A549 (cell line): ENCODE data around the gene IFITM2. TPM values are rescaled to one million over a fixed set of nuclear protein-coding genes. Genes with fewer than 3 reads are reported as not detected.
"Not testable (repeated sequence)": the region's sequence is repeated elsewhere in the genome, so short reads cannot be mapped to it uniquely, and the experiment has no call there.

Source experiments
- ATAC-seq, 2 experiments: fragments of 200-7000 bp in 1 of 2; fragments of >200 bp in 1 of 2; cut with Nextera tagmentation in 1 of 2; cut with Tn5 transposase in 1 of 2; 3 replicates each; pipeline versions ENCODE4 v1.8.0 to v1.9.1; 2018 to 2020; ENCODE audit warnings: mild to moderate bottlenecking in 1 of 2, moderate library complexity in 1 of 2
- CTCF ChIA-PET: fragments of 300-600 bp; sonication (Branson Sonifier 250); formaldehyde crosslinking; extraction: SDS; loops from one replicate; lab custom pipeline; 2021; ENCODE audit warnings: antibody characterized with exemption, inconsistent platforms; lab: Yijun Ruan, JAX
- POLR2A ChIA-PET: fragments of 350-600 bp; formaldehyde crosslinking; extraction: SDS; loops from one replicate; lab custom pipeline; 2021; ENCODE audit warnings: antibody characterized with exemption, inconsistent platforms; lab: Yijun Ruan, JAX
- DNase-seq, 2 experiments: peaks; one replicate each; pipeline versions ENCODE4 v3.0.0 to v3.0.0-alpha.2; 2011 to 2016; ENCODE audit warnings: low read depth in 1 of 2, low spot score in 1 of 2
- FAIRE-seq: peaks from 2 replicates; lab custom pipeline; 2011; peaks lifted over from hg19 to GRCh38; lab: Jason Lieb, UNC
- H3K27ac ChIP-seq, 2 experiments: fragments of >200 bp; sonication (Bioruptor Twin); formaldehyde crosslinking; 3 replicates each; pipeline ENCODE4 v1.5.1; 2016 to 2017
- H3K4me1 ChIP-seq: fragments of >200 bp; sonication (Bioruptor Twin); formaldehyde crosslinking; 3 replicates; pipeline ENCODE4 v1.6.1; 2016
- H3K4me2 ChIP-seq: fragments of >200 bp; sonication (Bioruptor Twin); formaldehyde crosslinking; 3 replicates; pipeline ENCODE4 v1.6.1; 2016
- H3K4me3 ChIP-seq: fragments of >200 bp; sonication (Bioruptor Twin); formaldehyde crosslinking; 3 replicates; pipeline ENCODE4 v1.5.1; 2016
- H3K9me3 ChIP-seq: fragments of >200 bp; sonication (Bioruptor Twin); formaldehyde crosslinking; 3 replicates; pipeline ENCODE4 v1.6.1; 2016
- CHD4 ChIP-seq: fragments of 200-600 bp; sonication (generic); IDR thresholded peaks from 2 replicates; pipeline ENCODE4 v1.6.1; 2016; ENCODE audit warnings: antibody characterized with exemption, mild to moderate bottlenecking, borderline replicate concordance
- CTCF ChIP-seq: fragments of >200 bp; sonication (Bioruptor Twin); formaldehyde crosslinking; IDR thresholded peaks from 3 replicates; pipeline ENCODE4 v1.5.1; 2016
- EHF ChIP-seq: fragments of 250-450 bp; sonication (Bioruptor Pico); IDR thresholded peaks from 2 replicates; pipeline ENCODE4 v1.5.0; 2020; ENCODE audit warnings: mild to moderate bottlenecking
- EHMT2 ChIP-seq: fragments of 200-600 bp; sonication (generic); IDR thresholded peaks from 2 replicates; pipeline ENCODE4 v1.6.1; 2016; ENCODE audit warnings: antibody characterized with exemption, low read depth, mild to moderate bottlenecking, moderate library complexity
- EP300 ChIP-seq, 2 experiments: fragments of >200 bp; sonication (Bioruptor Twin); formaldehyde crosslinking; IDR thresholded peaks; 2 replicates in 1 of 2; 3 replicates in 1 of 2; pipeline ENCODE4 v1.6.1; 2016 to 2017
- HEYL ChIP-seq: fragments of 250-450 bp; sonication (Bioruptor Pico); IDR thresholded peaks from 2 replicates; pipeline ENCODE4 v1.8.0; 2021; ENCODE audit warnings: mild to moderate bottlenecking, moderate library complexity
- HOXB13 ChIP-seq: fragments of 250-450 bp; sonication (Bioruptor Pico); IDR thresholded peaks from 2 replicates; pipeline ENCODE4 v1.5.0; 2020; ENCODE audit warnings: low read depth, mild to moderate bottlenecking, moderate library complexity
- JUNB ChIP-seq: fragments of >200 bp; sonication (Bioruptor Twin); formaldehyde crosslinking; IDR thresholded peaks from 2 replicates; pipeline ENCODE4 v1.6.1; 2016
- MAZ ChIP-seq: fragments of 150-350 bp; IDR thresholded peaks from 2 replicates; pipeline ENCODE4 v1.6.1; 2014; ENCODE audit warnings: antibody characterized with exemption, low read depth, low read length, borderline replicate concordance
- NFE2L2 ChIP-seq: fragments of 150-350 bp; conservative IDR thresholded peaks from 2 replicates; pipeline ENCODE4 v1.6.1; 2014; ENCODE audit warnings: low read length
- PHF8 ChIP-seq: fragments of 200-600 bp; sonication (generic); IDR thresholded peaks from 2 replicates; pipeline ENCODE4 v1.6.1; 2016; ENCODE audit warnings: low read depth, mild to moderate bottlenecking, antibody characterized with exemption, moderate library complexity, borderline replicate concordance
- POLR2AphosphoS2 ChIP-seq: conservative IDR thresholded peaks from 2 replicates; pipeline ENCODE4 v1.6.1; 2012; ENCODE audit warnings: low read length, improper control_type of control experiment, inconsistent platforms
- RAD21 ChIP-seq, 2 experiments: fragments of >200 bp in 1 of 2; sonication (Bioruptor Twin) in 1 of 2; formaldehyde crosslinking in 1 of 2; IDR thresholded peaks in 1 of 2; conservative IDR thresholded peaks in 1 of 2; 2 replicates in 1 of 2; 3 replicates in 1 of 2; pipeline ENCODE4 v1.6.1; 2012 to 2018; ENCODE audit warnings: inconsistent platforms in 1 of 2
- RARB ChIP-seq: fragments of 250-450 bp; sonication (Bioruptor Pico); IDR thresholded peaks from 2 replicates; pipeline ENCODE4 v1.8.0; 2021; ENCODE audit warnings: mild to moderate bottlenecking, moderate library complexity
- RNF2 ChIP-seq: fragments of 200-600 bp; sonication (generic); IDR thresholded peaks from 2 replicates; pipeline ENCODE4 v1.6.1; 2016; ENCODE audit warnings: low read depth, mild to moderate bottlenecking, antibody characterized with exemption, moderate library complexity, borderline replicate concordance
- SMC3 ChIP-seq: fragments of >200 bp; sonication (Bioruptor Twin); formaldehyde crosslinking; IDR thresholded peaks from 3 replicates; pipeline ENCODE4 v1.6.1; 2018; ENCODE audit warnings: inconsistent platforms
- ZNF302 ChIP-seq: fragments of 250-450 bp; sonication (Bioruptor Pico); IDR thresholded peaks from 2 replicates; pipeline ENCODE4 v1.9.0; 2021; ENCODE audit warnings: inconsistent platforms, mild to moderate bottlenecking, moderate library complexity
- WGBS: methylation state at CpG from one replicate; pipeline ENCODE4 v1.1.6; 2017; ENCODE audit errors: missing lambda C conversion rate; 5-methylcytosine and 5-hydroxymethylcytosine counted together
- polyA plus RNA-seq, 4 experiments: library from polyadenylated mRNA; depleted of rRNA in 3 of 4; stranded (reverse); fragments of >200 nt; fragmentation: RNase III in 1 of 4; extraction: RNeasy Plus Mini Kit Qiagen cat#74134 plus additional on column Dnase treatment in 1 of 4; gene quantifications; 2 replicates in 3 of 4; 3 replicates in 1 of 4; pipeline ENCODE4 v1.2.3, GENCODE V29; 2011 to 2017

The IFITM2 gene
- polyA plus RNA-seq, 2 of the 4 experiments (the other 2 are of a cell fraction), result 36.4 to 43.6 TPM

DNA sequence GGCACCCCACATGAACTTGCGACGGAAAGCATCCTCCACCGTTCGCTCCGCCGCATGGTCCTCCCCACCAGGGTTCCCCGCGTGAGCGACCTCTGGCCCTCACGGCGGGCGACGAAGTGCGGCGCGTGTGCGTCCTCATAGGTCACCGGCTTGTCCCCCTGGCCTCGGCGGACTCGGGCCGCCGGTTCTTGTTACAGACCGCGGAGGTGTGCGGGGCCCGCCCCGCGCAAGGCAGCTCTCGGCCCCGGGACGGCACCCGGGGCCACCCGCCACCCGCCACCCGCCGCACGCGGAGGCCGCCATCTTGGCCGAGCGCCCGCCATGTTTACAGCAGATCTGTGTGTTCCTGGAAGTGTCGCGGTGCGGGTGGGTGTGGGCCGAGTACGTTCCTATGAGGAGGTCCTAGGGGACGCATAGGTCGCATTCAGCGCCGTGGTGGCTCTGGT, 3.5 kb upstream of the IFITM2 start:
- H3K4me1 ChIP-seq, result peaks cover 13% of the 10 kb centered on the region; the same call in 2 of the 3 replicates
- DNase-seq (no peak), ATAC-seq (no peak), FAIRE-seq (no peak)
- CTCF ChIA-PET, result interaction anchor here (0.6 to 5.7 kb wide), 18 partner anchors 13 to 214 kb away, joined by 3 to 75 read pairs (median 4); partner anchors contain the start of genes PSMD13 and PTDSS2
- H3K27ac ChIP-seq, result no peak overlapping the region
- no peak for TF ChIP-seq PHF8
- POLR2A ChIA-PET, result interaction anchor here (0.7 kb wide), 1 partner anchor 166 kb away, joined by 18 read pairs; no protein-coding TSS in a partner anchor
- H3K4me3 ChIP-seq, result no peak overlapping the region
- H3K9me3 ChIP-seq, result no peaks in the 10 kb centered on the region
- 93% methylated on average over 34 of the region's 52 CpGs for WGBS
- no peak overlapping the region for H3K4me2 ChIP-seq

DNA sequence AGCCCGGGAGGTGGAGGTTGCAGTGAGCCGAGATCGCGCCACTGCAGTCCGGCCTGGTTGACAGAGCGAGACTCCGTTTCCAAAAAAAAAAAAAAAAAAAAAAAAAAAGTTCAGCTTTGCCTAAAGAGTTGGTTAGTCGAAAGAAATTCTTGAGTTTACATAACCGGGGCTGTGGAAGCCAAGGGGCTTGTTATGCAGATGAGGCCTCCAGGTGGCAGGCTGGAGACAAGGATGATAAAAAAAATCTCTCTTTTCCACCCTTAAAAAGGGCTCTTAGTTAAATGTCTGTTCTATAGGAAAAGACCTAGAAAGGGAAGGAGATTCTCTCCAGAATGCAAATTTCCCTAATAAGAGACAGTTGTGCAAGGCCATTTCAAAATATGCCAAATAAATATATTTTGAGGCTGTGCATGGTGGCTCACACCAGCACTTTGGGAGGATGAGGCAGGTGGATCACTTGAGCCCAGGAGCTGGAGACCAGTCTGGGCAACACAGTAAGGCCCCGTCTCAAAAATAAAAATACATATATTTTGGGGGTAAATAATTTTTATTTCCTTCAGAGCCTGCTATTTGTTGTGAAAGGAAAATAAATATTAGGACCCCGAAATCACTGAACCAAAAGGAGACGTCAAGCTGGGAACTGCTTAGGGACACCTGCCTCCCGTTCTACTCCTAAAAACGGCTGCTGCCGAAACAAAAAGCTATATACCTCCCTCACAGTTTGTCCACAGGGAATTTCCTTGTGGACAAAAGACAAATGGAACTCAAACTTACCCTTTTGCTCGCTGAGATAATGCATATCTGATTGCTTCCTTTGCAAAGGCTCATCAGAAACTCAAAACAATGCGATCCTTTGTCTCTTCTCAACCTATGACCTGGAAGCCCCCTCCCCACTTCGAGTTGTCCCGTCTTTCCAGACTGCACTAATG, 2.4 kb upstream of the IFITM2 start:
- Histone ChIP-seq H3K4me1 (peaks cover 22% of the 10 kb centered on the region; the same call in 2 of the 3 replicates), H3K9me3 (no peaks in the 10 kb centered on the region), H3K4me2 (no peak overlapping the region), H3K4me3 (no peak overlapping the region), H3K27ac (peak overlapping the region in 1 of 2 experiments; percentile 69; a peak in 3 of 6 replicates)
- POLR2A ChIA-PET, result interaction anchor here (0.7 to 1.6 kb wide), 2 partner anchors 51 to 165 kb away, joined by 7 to 18 read pairs; no protein-coding TSS in a partner anchor
- CTCF ChIA-PET, result interaction anchor here (0.6 to 5.7 kb wide), 41 partner anchors 11 to 174 kb away, joined by 3 to 75 read pairs (median 4); partner anchors contain the start of genes NLRP6, PGGHG, PSMD13 and PTDSS2
- FAIRE-seq, result no peak
- peak; percentile 68 for TF ChIP-seq CTCF
- no peak for TF ChIP-seq HOXB13
- peak; percentile 69 to 70 for TF ChIP-seq RAD21 (conservative IDR thresholded peaks at IDR 0.05 in 1 of 2, IDR thresholded peaks at IDR 0.05 in 1 of 2)
- TF ChIP-seq SMC3, result peak; percentile 84
- ATAC-seq, result peak; percentile 53 to 62; a peak in 4 of 6 replicates
- 48% methylated on average over 16 of the region's 19 CpGs for WGBS
- peak; percentile 74 to 84 for DNase-seq

GRCh38 chr11:305844-306211, 1.8 kb upstream of the IFITM2 start:
- Histone ChIP-seq H3K4me1 (peaks cover 22% of the 10 kb centered on the region; the same call in 2 of the 3 replicates), H3K4me2 (no peak overlapping the region), H3K4me3 (no peak overlapping the region), H3K9me3 (no peaks in the 10 kb centered on the region), H3K27ac (peak overlapping the region in 1 of 2 experiments; percentile 69; a peak in 3 of 6 replicates)
- FAIRE-seq (no peak), DNase-seq (no peak), ATAC-seq (no peak)
- 85% methylated on average over 10 of the region's 10 CpGs for WGBS
- TF ChIP-seq HEYL (CRISPR knock-in tag), result no peak
- TF ChIP-seq RNF2, result no peak
- CTCF ChIA-PET, result interaction anchor here (0.7 to 5.7 kb wide), 31 partner anchors 11 to 143 kb away, joined by 3 to 75 read pairs (median 5); partner anchors contain the start of genes NLRP6, PGGHG and PTDSS2
- POLR2A ChIA-PET, result interaction anchor here (1.6 kb wide), 1 partner anchor 50 kb away, joined by 7 read pairs; no protein-coding TSS in a partner anchor

DNA sequence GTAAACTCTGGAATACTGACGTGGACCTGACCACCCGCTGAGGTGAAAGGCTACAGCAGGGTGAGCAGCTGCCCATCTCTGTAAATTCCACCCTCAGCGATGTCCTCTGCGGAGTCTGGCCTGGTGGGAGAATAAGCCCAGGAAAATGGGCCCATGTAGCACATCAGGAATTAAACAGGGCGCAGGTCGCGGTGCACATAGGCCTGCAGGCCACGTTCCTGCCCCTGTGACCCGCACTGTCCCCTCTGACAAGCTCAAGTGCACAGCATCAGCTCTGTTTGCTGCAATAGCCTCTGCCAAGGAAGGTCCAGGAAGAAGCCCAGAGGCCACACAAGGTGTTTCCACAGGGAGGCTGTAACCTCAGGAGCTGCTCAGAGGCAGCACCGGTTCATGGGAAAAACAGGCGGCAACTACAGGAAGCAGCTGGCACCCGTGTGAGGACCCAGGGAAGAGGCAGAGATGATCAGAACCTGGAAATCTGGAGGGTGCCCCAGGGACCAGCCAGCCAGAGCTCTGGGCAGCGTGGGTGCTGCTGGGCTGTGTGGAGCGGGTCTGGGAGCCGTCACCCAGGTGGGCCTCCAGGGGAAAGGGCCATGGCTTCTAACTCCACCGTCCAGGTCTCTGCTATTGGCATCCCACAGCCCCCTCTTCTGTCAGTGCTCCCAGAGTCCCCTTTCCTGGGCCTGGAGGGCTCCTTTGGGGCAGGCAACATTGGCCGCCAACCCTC, 808 bp upstream of the IFITM2 start:
- H3K27ac ChIP-seq, result peak overlapping the region in 1 of 2 experiments; percentile 69; a peak in 4 of 6 replicates
- 86% methylated on average over 17 of the region's 17 CpGs for WGBS
- H3K4me1 ChIP-seq, result peaks cover 22% of the 10 kb centered on the region; the same call in 2 of the 3 replicates
- no peaks in the 10 kb centered on the region for H3K9me3 ChIP-seq
- no peak overlapping the region for H3K4me3 ChIP-seq
- DNase-seq (no peak), ATAC-seq (no peak), FAIRE-seq (no peak)
- H3K4me2 ChIP-seq, result no peak overlapping the region
- POLR2A ChIA-PET, result interaction anchor here (1.0 to 1.6 kb wide), 2 partner anchors 49 to 143 kb away, joined by 3 to 7 read pairs; no protein-coding TSS in a partner anchor
- TF ChIP-seq EP300 (IDR thresholded peaks at IDR 0.05), result no peak
- no peak for TF ChIP-seq HEYL (CRISPR knock-in tag)
- no peak for TF ChIP-seq RNF2
- TF ChIP-seq NFE2L2, result no peak
- no peak for TF ChIP-seq RARB
- no peak for TF ChIP-seq EHMT2
- TF ChIP-seq POLR2AphosphoS2, result no peak
- no peak for TF ChIP-seq CHD4
- no peak for TF ChIP-seq EHF (CRISPR knock-in tag)
- no peak for TF ChIP-seq JUNB
- TF ChIP-seq ZNF302 (CRISPR knock-in tag), result no peak
- TF ChIP-seq MAZ, result no peak
- TF ChIP-seq, all 56 proteins: peak for 0
- CTCF ChIA-PET, result interaction anchor here (1.0 to 5.7 kb wide), 13 partner anchors 10 to 142 kb away, joined by 3 to 75 read pairs (median 13); partner anchors contain the start of genes NLRP6, PGGHG and PTDSS2

DNA sequence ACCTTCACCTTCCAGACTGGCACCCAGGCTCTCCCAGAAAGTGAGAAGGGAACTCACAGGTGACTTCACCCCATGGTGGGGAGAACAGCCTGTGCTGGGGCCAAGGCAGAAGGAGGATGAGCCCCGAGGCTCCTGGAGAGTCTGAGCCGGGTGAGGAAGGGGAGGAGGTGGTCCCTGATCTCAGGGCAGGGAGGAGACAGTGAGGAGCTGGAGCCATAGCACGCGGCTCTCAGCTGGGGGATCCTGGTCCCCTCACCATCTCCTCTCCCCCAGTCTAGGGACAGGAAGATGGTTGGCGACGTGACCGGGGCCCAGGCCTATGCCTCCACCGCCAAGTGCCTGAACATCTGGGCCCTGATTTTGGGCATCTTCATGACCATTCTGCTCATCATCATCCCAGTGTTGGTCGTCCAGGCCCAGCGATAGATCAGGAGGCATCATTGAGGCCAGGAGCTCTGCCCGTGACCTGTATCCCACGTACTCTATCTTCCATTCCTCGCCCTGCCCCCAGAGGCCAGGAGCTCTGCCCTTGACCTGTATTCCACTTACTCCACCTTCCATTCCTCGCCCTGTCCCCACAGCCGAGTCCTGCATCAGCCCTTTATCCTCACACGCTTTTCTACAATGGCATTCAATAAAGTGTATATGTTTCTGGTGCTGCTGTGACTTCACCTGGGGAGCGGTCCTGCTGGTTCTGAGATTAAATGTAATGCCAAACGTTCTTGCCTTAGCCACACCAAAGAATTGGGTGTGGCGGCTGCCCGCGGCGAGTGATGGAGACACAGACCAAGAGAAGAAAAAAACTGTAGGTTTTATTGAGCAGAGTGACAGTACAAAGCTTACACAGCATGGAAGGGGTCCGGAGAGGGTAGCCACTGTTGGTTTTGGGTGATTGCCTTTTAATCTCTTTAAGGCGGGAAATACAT, 1.4 kb downstream of the IFITM2 start:
- Histone ChIP-seq H3K4me2 (peak overlapping the region; percentile 89), H3K4me3 (peak overlapping the region; percentile 44; the same call in 1 of the 3 replicates), H3K4me1 (peaks cover 22% of the 10 kb centered on the region; the same call in 2 of the 3 replicates), H3K27ac (peak overlapping the region in 1 of 2 experiments; percentile 69; a peak in 3 of 6 replicates)
- FAIRE-seq, ATAC-seq, H3K9me3 ChIP-seq, DNase-seq: not testable (repeated sequence)
- CTCF ChIA-PET, result interaction anchor here (0.7 to 1.4 kb wide), 6 partner anchors 10 to 58 kb away, joined by 3 to 5 read pairs (median 4); partner anchors contain the start of gene IFITM5
- POLR2A ChIA-PET, result interaction anchor here (0.7 kb wide), 1 partner anchor 47 kb away, joined by 5 read pairs; no protein-coding TSS in a partner anchor
- 86% methylated on average over 24 of the region's 24 CpGs for whole genome bisulfite sequencing
